GM20000 (cell line): ENCODE measurements around the gene MORC1.

Source experiments
- DNase-seq: peaks from one replicate; pipeline ENCODE4 v3.0.0; 2012; ENCODE audit warnings: low spot score
- TF ChIP-seq, protein P1 (sequence below): IDR thresholded peaks from 2 replicates; pipeline ENCODE4 v1.5.1; 2012; ENCODE audit warnings: mild to moderate bottlenecking, control low read depth; ENCODE audit errors: extremely low read depth, missing control alignments

The MORC1 gene

DNA sequence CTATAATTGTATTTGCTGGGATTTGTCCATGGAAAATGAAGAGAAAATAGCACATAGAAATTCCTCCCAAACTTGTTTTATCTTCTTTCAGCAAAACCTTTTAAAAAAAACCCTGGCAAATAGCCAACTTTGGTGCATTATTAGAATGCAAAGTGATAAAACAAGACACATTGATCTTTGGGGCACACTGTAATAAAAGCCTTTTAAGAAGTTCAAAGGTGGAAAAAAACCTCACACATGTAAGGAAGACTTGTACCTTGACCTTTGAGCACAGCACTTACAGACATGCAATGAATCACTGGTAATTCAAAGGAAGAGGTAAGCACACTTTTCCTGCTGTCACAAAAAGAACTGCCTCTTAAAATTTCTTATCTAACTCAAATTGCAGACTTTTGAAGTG lies 8.0 kb upstream of the MORC1 start:
- no peak for DNase-seq
- TF ChIP-seq, protein P1, sequence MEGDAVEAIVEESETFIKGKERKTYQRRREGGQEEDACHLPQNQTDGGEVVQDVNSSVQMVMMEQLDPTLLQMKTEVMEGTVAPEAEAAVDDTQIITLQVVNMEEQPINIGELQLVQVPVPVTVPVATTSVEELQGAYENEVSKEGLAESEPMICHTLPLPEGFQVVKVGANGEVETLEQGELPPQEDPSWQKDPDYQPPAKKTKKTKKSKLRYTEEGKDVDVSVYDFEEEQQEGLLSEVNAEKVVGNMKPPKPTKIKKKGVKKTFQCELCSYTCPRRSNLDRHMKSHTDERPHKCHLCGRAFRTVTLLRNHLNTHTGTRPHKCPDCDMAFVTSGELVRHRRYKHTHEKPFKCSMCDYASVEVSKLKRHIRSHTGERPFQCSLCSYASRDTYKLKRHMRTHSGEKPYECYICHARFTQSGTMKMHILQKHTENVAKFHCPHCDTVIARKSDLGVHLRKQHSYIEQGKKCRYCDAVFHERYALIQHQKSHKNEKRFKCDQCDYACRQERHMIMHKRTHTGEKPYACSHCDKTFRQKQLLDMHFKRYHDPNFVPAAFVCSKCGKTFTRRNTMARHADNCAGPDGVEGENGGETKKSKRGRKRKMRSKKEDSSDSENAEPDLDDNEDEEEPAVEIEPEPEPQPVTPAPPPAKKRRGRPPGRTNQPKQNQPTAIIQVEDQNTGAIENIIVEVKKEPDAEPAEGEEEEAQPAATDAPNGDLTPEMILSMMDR, result no peak

DNA sequence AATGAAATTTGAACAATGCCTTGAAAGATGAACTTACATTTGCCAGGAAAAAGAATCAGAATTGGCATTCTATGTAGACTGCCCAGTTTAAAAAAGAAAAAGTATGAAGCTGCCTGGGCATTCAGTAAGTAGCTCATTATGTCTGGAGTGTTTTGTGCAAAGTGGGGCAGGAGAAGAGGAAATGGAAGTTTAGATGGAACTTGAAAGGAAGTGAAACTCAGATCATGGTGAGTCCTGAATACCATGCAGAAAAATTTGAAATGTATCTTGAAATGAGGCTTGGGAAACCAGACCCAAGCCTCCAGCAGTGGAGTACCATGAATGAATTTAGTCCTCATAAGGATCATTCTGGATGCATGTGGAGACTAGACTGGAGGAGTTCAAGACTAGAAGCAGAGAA lies 4.8 kb upstream of the MORC1 start:
- no peak for DNase-seq
- TF ChIP-seq, protein P1, result no peak

DNA sequence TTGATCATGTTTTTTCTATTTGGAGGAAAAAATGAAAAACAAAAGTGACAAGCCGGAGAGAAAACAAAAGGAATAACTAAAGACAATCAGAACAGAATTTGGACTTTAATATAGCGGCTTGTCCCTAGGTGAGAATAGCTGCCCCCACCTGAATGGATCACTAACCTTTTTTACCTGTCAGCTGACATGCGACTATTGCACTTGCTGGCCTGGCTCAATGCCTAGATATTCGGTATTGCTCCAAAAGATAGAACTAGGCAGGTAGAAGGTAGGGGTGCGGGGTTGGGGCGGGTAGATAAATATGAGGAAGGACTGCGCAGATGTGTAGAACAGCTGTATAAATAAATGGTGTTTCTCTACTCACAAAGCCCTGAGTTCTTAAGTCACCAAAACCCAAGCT lies 650 bp upstream of the MORC1 start:
- TF ChIP-seq, protein P1, result no peak
- no peak for DNase-seq

DNA sequence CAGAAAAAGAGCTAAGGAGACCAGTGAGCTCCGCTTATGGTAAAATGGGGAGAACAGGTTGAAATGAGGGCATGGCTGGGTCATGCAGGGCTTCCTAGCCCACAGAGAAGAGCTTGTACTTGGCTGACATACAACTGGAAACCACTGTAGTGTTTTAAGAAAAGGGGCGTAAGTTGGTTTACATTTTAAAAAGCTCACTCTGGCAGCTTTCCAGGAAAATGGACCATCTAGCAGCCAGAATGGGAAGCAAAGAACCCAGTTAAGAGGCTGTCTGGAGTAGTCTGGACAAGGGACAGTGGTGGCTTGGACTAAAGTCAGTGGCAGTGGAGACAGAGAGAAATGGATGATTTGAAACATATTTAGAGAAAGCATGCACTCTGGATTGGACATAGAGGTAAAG lies 1.9 kb downstream of the MORC1 start:
- TF ChIP-seq, protein P1, result no peak
- DNase-seq, result no peak

DNA sequence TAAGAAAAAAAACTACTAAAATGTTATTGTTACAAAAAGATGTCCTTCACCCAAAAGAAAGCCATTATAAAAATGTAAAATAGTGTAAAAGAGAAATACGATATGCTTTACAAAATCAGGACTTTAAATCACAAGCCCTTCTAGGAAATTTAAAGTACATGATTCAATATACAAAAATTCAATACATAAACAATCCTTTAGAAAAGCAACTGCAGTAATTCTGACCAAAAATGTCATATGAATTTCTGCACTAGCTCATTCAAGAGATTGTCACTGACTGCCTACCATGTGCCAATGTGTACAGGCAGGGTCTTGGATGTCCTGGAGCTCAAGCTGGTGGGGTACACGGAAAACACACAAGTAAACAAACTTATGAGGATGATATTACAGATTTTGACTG lies 2.5 kb downstream of the MORC1 start:
- DNase-seq, result no peak
- TF ChIP-seq, protein P1, result no peak

DNA sequence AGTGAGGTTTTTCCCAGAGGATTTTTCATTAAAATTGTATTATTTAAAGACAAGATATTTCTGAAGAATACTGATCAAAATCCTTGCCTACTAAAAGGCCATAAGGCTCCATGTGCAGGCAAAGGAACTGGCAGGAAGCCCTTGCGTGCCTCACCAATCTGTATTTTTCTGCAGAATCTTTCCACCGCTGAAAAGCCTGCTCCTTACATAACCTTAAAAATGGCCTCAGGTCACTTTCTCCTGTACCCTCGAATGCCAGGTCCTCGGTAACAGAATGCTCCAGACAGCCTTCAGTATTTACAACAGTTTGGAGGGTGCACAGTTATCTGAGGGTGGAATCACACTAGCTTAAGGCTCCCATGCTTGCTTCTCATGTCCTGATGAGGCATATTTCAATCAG lies 3.2 kb downstream of the MORC1 start:
- TF ChIP-seq, protein P1, result no peak
- no peak for DNase-seq

DNA sequence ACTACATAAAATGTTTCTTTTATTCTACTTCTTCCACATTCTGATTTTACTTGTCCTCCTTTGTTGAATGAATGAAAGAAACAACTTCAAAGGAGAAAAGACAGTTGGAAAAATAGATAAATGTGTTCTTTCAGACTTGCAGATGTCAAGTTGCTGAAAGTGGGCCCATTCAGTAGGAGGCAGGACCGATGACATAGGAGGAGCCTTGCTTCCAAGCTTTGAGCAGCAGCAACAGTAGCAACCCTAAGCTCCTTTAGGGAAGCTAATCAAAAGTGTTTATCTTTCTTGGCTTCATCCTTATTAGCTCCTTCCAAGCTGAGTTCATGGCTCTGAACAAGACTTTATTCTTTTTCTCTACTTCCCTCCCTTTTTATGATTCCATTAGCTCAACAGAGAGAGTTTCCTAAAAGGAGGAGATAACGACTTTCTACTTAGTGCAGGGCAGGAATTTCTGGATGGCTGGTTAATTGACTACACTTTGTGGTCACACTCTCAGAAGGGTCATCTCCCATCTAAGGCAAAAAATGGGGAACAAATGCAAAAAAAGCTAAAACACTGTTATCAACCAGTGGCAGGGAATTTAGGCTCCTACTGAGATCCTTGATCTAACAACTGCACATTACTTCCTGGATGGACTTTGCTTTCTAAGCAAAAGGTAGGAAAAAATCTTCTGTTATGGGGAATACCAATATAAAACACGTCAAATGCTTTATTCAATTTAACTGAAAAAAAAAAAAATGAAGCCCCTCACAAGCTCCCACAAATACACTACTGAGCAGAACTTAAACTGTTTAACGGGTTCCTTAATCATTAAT lies 4.8 kb downstream of the MORC1 start:
- TF ChIP-seq, protein P1, result no peak
- DNase-seq, result no peak
